WTC11 (cell line): ENCODE data around the gene RGS14. TPM values are rescaled to one million over a fixed set of nuclear protein-coding genes. Genes with fewer than 3 reads are reported as not detected.

ENCODE experiments used
- ATAC-seq: fragments of 200-7000 bp; cut with Tn5 transposase; 2 replicates; pipeline ENCODE4 v1.10.0; 2021; ENCODE audit warnings: mild to moderate bottlenecking, moderate library complexity
- CTCF ChIA-PET: fragments of 300-600 bp; sonication (Branson Sonifier 250); formaldehyde crosslinking; loops from one replicate; lab custom pipeline; 2021; ENCODE audit warnings: antibody characterized with exemption; lab: Charles Lee
- POLR2A ChIA-PET: fragments of 350-600 bp; sonication (Branson Sonifier 250); formaldehyde crosslinking; loops from one replicate; lab custom pipeline; 2021; ENCODE audit warnings: antibody characterized with exemption; lab: Charles Lee
- DNase-seq: peaks from one replicate; pipeline ENCODE4 v3.0.0; 2021; ENCODE audit warnings: low spot score
- H3K27ac Mint-ChIP-seq: 2 replicates; pipeline ENCODE4 v1.8.0; 2021; ENCODE audit warnings: mixed read lengths
- H3K27me3 Mint-ChIP-seq: 2 replicates; pipeline ENCODE4 v1.8.0; 2021; ENCODE audit warnings: low read depth, mild to moderate bottlenecking, moderate library complexity, mixed read lengths
- H3K36me3 Mint-ChIP-seq: 2 replicates; pipeline ENCODE4 v1.8.0; 2021; ENCODE audit warnings: mixed read lengths
- H3K4me1 Mint-ChIP-seq: 2 replicates; pipeline ENCODE4 v1.8.0; 2022; ENCODE audit warnings: mixed read lengths
- H3K4me3 Mint-ChIP-seq: 2 replicates; pipeline ENCODE4 v1.8.0; 2021; ENCODE audit warnings: mild to moderate bottlenecking, moderate library complexity, mixed read lengths
- H3K9me3 Mint-ChIP-seq: 2 replicates; pipeline ENCODE4 v1.8.0; 2021; ENCODE audit warnings: mixed read lengths
- ATF1 ChIP-seq: sonication (generic); formaldehyde crosslinking; IDR thresholded peaks from 2 replicates; pipeline ENCODE4 v1.8.1; 2023; ENCODE audit warnings: mild to moderate bottlenecking, moderate library complexity, missing genetic modification reagents
- ETV6 ChIP-seq: sonication (generic); formaldehyde crosslinking; IDR thresholded peaks from 2 replicates; pipeline ENCODE4 v1.8.1; 2022; ENCODE audit warnings: mild to moderate bottlenecking, missing genetic modification reagents
- FOXP1 ChIP-seq: sonication (generic); formaldehyde crosslinking; IDR thresholded peaks from 2 replicates; pipeline ENCODE4 v1.8.0; 2022; ENCODE audit warnings: missing genetic modification reagents, mild to moderate bottlenecking, moderate library complexity, borderline replicate concordance
- JUN ChIP-seq: sonication (generic); formaldehyde crosslinking; IDR thresholded peaks from 2 replicates; pipeline ENCODE4 v1.8.0; 2023; ENCODE audit warnings: mild to moderate bottlenecking, missing genetic modification reagents
- OVOL2 ChIP-seq: fragments of 250-450 bp; sonication (Bioruptor Pico); IDR thresholded peaks from 2 replicates; pipeline ENCODE4 v1.9.0; 2021; ENCODE audit warnings: mild to moderate bottlenecking, borderline replicate concordance
- PRRX2 ChIP-seq: fragments of 250-450 bp; sonication (Bioruptor Pico); IDR thresholded peaks from 2 replicates; pipeline ENCODE4 v1.8.0; 2021; ENCODE audit warnings: mild to moderate bottlenecking
- SMAD4 ChIP-seq: sonication (generic); formaldehyde crosslinking; IDR thresholded peaks from 2 replicates; pipeline ENCODE4 v1.8.0; 2022; ENCODE audit warnings: mild to moderate bottlenecking, missing genetic modification reagents
- SOX15 ChIP-seq: fragments of 250-450 bp; sonication (Bioruptor Pico); IDR thresholded peaks from 2 replicates; pipeline ENCODE4 v1.9.0; 2021; ENCODE audit warnings: mild to moderate bottlenecking
- TEAD1 ChIP-seq: sonication (generic); formaldehyde crosslinking; IDR thresholded peaks from 2 replicates; pipeline ENCODE4 v1.8.0; 2022; ENCODE audit warnings: mild to moderate bottlenecking, missing genetic modification reagents
- TP53 ChIP-seq: sonication (generic); formaldehyde crosslinking; IDR thresholded peaks from 2 replicates; pipeline ENCODE4 v1.8.1; 2023; ENCODE audit warnings: mild to moderate bottlenecking, missing genetic modification reagents
- ZNF232 ChIP-seq: sonication (generic); formaldehyde crosslinking; IDR thresholded peaks from 2 replicates; pipeline ENCODE4 v1.8.0; 2022; ENCODE audit warnings: mild to moderate bottlenecking, missing genetic modification reagents
- ZNF423 ChIP-seq: fragments of 250-450 bp; sonication (Bioruptor Pico); IDR thresholded peaks from 2 replicates; pipeline ENCODE4 v2.1.2; 2022; ENCODE audit warnings: mild to moderate bottlenecking, moderate library complexity
- total RNA-seq: library from RNA; stranded (reverse); gene quantifications from 3 replicates; pipeline ENCODE4 v1.2.3, GENCODE V29; 2021
- TF ChIP-seq, protein P1 (sequence below): sonication (generic); formaldehyde crosslinking; IDR thresholded peaks from 2 replicates; pipeline ENCODE4 v1.8.1; 2023; ENCODE audit warnings: mild to moderate bottlenecking, missing genetic modification reagents, moderate library complexity
- TF ChIP-seq, protein P2 (sequence below): sonication (generic); formaldehyde crosslinking; IDR thresholded peaks from 2 replicates; pipeline ENCODE4 v1.8.1; 2023; ENCODE audit warnings: mild to moderate bottlenecking, missing genetic modification reagents, moderate library complexity
- TF ChIP-seq, protein P3 (sequence below): sonication (generic); formaldehyde crosslinking; IDR thresholded peaks from 2 replicates; pipeline ENCODE4 v1.8.1; 2022; ENCODE audit warnings: low read depth, missing genetic modification reagents, borderline replicate concordance
- TF ChIP-seq, protein P4 (sequence below): sonication (generic); formaldehyde crosslinking; IDR thresholded peaks from 2 replicates; pipeline ENCODE4 v1.8.0; 2022; ENCODE audit warnings: mild to moderate bottlenecking, missing genetic modification reagents
- TF ChIP-seq, protein P5 (sequence below): sonication (generic); formaldehyde crosslinking; IDR thresholded peaks from 2 replicates; pipeline ENCODE4 v1.8.0; 2022; ENCODE audit warnings: mild to moderate bottlenecking, missing genetic modification reagents
- TF ChIP-seq, protein P6 (sequence below): sonication (generic); formaldehyde crosslinking; IDR thresholded peaks from 2 replicates; pipeline ENCODE4 v1.8.1; 2022; ENCODE audit warnings: mild to moderate bottlenecking, missing genetic modification reagents, moderate library complexity, borderline replicate concordance

Gene RGS14
- total RNA-seq, 1 experiment from 2014 or later: 74.6 TPM

DNA sequence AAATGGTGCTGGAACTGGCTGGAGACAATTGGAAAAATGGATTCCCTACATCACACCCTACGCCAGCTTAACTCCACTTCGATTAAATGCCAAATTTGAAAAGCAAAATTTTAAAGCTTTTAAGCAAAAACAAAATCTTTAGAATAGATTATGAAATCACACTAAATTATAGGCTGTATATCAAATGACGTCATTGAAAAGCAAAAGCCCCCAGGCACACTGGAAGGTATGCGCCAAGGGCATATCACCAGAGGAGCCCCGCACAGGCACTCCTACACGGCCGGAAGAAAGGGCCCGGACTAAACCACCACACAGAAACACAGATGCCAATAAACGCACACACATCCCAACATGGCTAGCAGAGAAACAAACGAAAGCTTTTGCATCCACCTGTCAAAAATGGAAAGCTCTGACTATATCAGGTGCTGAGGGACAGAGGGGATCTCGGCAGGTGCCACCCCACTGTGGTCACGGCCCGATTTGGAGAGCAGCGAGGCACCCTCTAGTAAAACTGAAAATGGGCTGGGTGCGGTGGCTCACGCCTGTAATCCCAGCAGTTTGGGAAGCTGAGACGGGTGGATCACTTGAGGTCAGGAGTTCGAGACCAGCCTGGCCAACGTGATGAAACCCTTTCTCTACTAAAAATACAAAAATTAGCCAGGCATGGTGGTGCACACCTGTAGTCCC is 29.0 kb upstream of the RGS14 start:
- Mint-ChIP-seq H3K4me1 (peaks cover 26% of the 10 kb centered on the region), H3K4me3 (no peak overlapping the region), H3K36me3 (peaks cover 28% of the 10 kb centered on the region), H3K27ac (no peak overlapping the region), H3K27me3 (no peaks in the 10 kb centered on the region; the same call in 1 of the 2 replicates), H3K9me3 (no peaks in the 10 kb centered on the region)
- TF ChIP-seq, protein P1, sequence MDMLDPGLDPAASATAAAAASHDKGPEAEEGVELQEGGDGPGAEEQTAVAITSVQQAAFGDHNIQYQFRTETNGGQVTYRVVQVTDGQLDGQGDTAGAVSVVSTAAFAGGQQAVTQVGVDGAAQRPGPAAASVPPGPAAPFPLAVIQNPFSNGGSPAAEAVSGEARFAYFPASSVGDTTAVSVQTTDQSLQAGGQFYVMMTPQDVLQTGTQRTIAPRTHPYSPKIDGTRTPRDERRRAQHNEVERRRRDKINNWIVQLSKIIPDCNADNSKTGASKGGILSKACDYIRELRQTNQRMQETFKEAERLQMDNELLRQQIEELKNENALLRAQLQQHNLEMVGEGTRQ (CRISPR knock-in tag): no peak
- TF ChIP-seq ZNF232 (CRISPR knock-in tag) (no peak), FOXP1 (CRISPR knock-in tag) (no peak), ATF1 (CRISPR knock-in tag) (no peak), SMAD4 (CRISPR knock-in tag) (no peak), ZNF423 (CRISPR knock-in tag) (no peak), ETV6 (CRISPR knock-in tag) (no peak), PRRX2 (no peak), OVOL2 (CRISPR knock-in tag) (no peak), SOX15 (CRISPR knock-in tag) (no peak), TEAD1 (CRISPR knock-in tag) (no peak)
- TF ChIP-seq, protein P2, sequence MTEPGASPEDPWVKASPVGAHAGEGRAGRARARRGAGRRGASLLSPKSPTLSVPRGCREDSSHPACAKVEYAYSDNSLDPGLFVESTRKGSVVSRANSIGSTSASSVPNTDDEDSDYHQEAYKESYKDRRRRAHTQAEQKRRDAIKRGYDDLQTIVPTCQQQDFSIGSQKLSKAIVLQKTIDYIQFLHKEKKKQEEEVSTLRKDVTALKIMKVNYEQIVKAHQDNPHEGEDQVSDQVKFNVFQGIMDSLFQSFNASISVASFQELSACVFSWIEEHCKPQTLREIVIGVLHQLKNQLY: no peak
- TF ChIP-seq, protein P3, sequence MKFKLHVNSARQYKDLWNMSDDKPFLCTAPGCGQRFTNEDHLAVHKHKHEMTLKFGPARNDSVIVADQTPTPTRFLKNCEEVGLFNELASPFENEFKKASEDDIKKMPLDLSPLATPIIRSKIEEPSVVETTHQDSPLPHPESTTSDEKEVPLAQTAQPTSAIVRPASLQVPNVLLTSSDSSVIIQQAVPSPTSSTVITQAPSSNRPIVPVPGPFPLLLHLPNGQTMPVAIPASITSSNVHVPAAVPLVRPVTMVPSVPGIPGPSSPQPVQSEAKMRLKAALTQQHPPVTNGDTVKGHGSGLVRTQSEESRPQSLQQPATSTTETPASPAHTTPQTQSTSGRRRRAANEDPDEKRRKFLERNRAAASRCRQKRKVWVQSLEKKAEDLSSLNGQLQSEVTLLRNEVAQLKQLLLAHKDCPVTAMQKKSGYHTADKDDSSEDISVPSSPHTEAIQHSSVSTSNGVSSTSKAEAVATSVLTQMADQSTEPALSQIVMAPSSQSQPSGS (CRISPR knock-in tag): no peak
- TF ChIP-seq, protein P4, sequence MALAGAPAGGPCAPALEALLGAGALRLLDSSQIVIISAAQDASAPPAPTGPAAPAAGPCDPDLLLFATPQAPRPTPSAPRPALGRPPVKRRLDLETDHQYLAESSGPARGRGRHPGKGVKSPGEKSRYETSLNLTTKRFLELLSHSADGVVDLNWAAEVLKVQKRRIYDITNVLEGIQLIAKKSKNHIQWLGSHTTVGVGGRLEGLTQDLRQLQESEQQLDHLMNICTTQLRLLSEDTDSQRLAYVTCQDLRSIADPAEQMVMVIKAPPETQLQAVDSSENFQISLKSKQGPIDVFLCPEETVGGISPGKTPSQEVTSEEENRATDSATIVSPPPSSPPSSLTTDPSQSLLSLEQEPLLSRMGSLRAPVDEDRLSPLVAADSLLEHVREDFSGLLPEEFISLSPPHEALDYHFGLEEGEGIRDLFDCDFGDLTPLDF (CRISPR knock-in tag): no peak
- TF ChIP-seq, protein P5, sequence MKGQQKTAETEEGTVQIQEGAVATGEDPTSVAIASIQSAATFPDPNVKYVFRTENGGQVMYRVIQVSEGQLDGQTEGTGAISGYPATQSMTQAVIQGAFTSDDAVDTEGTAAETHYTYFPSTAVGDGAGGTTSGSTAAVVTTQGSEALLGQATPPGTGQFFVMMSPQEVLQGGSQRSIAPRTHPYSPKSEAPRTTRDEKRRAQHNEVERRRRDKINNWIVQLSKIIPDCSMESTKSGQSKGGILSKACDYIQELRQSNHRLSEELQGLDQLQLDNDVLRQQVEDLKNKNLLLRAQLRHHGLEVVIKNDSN: no peak
- TF ChIP-seq, protein P6, sequence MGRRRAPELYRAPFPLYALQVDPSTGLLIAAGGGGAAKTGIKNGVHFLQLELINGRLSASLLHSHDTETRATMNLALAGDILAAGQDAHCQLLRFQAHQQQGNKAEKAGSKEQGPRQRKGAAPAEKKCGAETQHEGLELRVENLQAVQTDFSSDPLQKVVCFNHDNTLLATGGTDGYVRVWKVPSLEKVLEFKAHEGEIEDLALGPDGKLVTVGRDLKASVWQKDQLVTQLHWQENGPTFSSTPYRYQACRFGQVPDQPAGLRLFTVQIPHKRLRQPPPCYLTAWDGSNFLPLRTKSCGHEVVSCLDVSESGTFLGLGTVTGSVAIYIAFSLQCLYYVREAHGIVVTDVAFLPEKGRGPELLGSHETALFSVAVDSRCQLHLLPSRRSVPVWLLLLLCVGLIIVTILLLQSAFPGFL (CRISPR knock-in tag): no peak
- no peak for DNase-seq
- ATAC-seq: no peak
- CTCF ChIA-PET: interaction anchor here (0.6 to 2.1 kb wide), 7 partner anchors 8 to 67 kb away, joined by 4 to 8 read pairs (median 6); no protein-coding TSS in a partner anchor
- POLR2A ChIA-PET: interaction anchor here (0.6 kb wide), 1 partner anchor 37 kb away, joined by 3 read pairs; no protein-coding TSS in a partner anchor

DNA sequence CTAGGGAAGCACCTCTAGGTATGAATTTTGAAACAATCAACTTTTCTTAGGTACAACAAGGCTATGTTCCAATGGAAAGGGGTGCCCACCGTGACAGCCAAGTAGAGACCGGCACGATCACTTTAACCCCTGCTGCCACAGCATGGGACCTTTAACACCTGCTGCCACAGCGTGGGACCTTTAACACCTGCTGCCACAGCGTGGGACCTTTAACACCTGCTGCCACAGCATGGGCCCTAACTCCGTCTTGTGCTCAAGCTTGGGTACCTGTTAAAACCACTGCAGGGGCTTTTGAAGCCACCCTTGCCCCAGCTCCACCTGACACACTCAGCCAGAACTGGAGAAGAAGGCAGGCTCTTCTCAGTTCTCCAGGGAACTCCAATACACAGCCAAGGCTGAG is 27.8 kb upstream of the RGS14 start:
- CTCF ChIA-PET: interaction anchor here (1.0 to 2.0 kb wide), 2 partner anchors 12 to 20 kb away, joined by 4 to 6 read pairs; no protein-coding TSS in a partner anchor
- Mint-ChIP-seq H3K9me3 (no peaks in the 10 kb centered on the region), H3K4me3 (no peak overlapping the region), H3K27me3 (no peaks in the 10 kb centered on the region; the same call in 1 of the 2 replicates), H3K36me3 (peaks cover 35% of the 10 kb centered on the region), H3K4me1 (peaks cover 24% of the 10 kb centered on the region), H3K27ac (peak overlapping the region; percentile 44)
- TF ChIP-seq ZNF423 (CRISPR knock-in tag) (peak; percentile 24; the same call in 1 of the 2 replicates), TP53 (CRISPR knock-in tag) (no peak), JUN (CRISPR knock-in tag) (no peak)
- DNase-seq (no peak), ATAC-seq (no peak)
- POLR2A ChIA-PET: no interaction called here
